Measurements from ENCODE around the gene PARD3. TPM values are rescaled to one million over a fixed set of nuclear protein-coding genes. Genes with fewer than 3 reads are reported as not detected.

The PARD3 gene
- total and polyA plus RNA-seq, 10 of the 15 experiments (the other 5 are each of a cell fraction or from before 2014, with no cell fraction given) = 2.6 to 43.1 (median 13.9) TPM

- Histone ChIP-seq H4K20me1 (ENCODE audit: control insufficient read depth, insufficient read depth) (no peaks in the 10 kb centered on the region), H3K4me1 (ENCODE audit: control insufficient read depth, insufficient read depth, low read length) (no peaks in the 10 kb centered on the region), H3K4me2 (ENCODE audit: control insufficient read depth, insufficient read depth) (no peak overlapping the region), H2AFZ (ENCODE audit: control insufficient read depth, low read depth, low read length) (no peak overlapping the region), H3K9ac (ENCODE audit: control insufficient read depth, insufficient read depth, low read length) (no peak overlapping the region), H3K36me3 (ENCODE audit: control insufficient read depth in 2 of 2, insufficient read depth in 2 of 2, low read length in 1 of 2) (no peaks in the 10 kb centered on the region), H3K79me2 (ENCODE audit: control insufficient read depth, insufficient read depth, low read length) (no peaks in the 10 kb centered on the region), H3K4me3 (no peak overlapping the region), H3K27me3 (replicated peaks in 1 of 2; ENCODE audit: control insufficient read depth in 2 of 2, insufficient read depth in 2 of 2, low read length in 1 of 2) (no peaks in the 10 kb centered on the region), H3K9me3 (replicated peaks; ENCODE audit: control insufficient read depth, insufficient read depth, low read length) (no peaks in the 10 kb centered on the region), H3K27ac (ENCODE audit: control insufficient read depth, insufficient read depth) (no peak overlapping the region)
- ChIA-PET RAD21 (ENCODE audit: unreplicated experiment) (interaction anchor here (1.0 to 1.6 kb wide), 2 partner anchors 9 to 11 kb away, joined by 3 read pairs; no protein-coding TSS in a partner anchor), SMC1A (ENCODE audit: uncharacterized antibody, unreplicated experiment) (interaction anchor here (0.6 to 1.3 kb wide), 6 partner anchors 9 to 21 kb away, joined by 3 to 4 read pairs (median 3); no protein-coding TSS in a partner anchor), POLR2A (interaction anchor here (0.6 to 1.2 kb wide), 2 partner anchors 20 to 298 kb away, joined by 3 to 4 read pairs; no protein-coding TSS in a partner anchor), CTCF (interaction anchor here (0.7 to 1.5 kb wide), 3 partner anchors 13 to 184 kb away, joined by 3 to 4 read pairs (median 3); no protein-coding TSS in a partner anchor)
- FAIRE-seq (no peak), DNase-seq (ENCODE audit: low read depth, low spot score) (no peak), ATAC-seq (no peak)
- in situ Hi-C loops (cut with MboI) (no loop called here), intact Hi-C loops (cut with micrococcal nuclease; ENCODE audit: unreplicated experiment) (no loop called here)
- BruUV-seq (replicated peaks) = no TSS peak
- WGBS (ENCODE audit: insufficient coverage, insufficient replicate concordance, low lambda C conversion rate, missing lambda C conversion rate) = 54% methylated on average over 6 of the region's 6 CpGs
- TF ChIP-seq LARP7 (IDR thresholded peaks at IDR 0.05) = no peak
- no peak for TF ChIP-seq SRF (IDR thresholded peaks at IDR 0.05; ENCODE audit: low read depth in 2 of 2, low read length in 2 of 2)
- TF ChIP-seq EP300 (IDR thresholded peaks at IDR 0.05; ENCODE audit: borderline replicate concordance in 1 of 2, control insufficient read depth in 1 of 2, low read depth in 2 of 2, low read length in 2 of 2) = no peak
- TF ChIP-seq NRF1 (conservative IDR thresholded peaks at IDR 0.05; ENCODE audit: low read depth, low read length) = no peak
- no peak for TF ChIP-seq E2F4 (IDR thresholded peaks at IDR 0.05; ENCODE audit: low read depth, low read length)
- TF ChIP-seq MYC (IDR thresholded peaks at IDR 0.05; ENCODE audit: insufficient read depth, insufficient read length, insufficient replicate concordance, low read length, severe bottlenecking) = no peak
- no peak for TF ChIP-seq IKZF2 (IDR thresholded peaks at IDR 0.05)
- TF ChIP-seq KDM1A (IDR thresholded peaks at IDR 0.05; ENCODE audit: borderline replicate concordance) = no peak
- TF ChIP-seq SMARCA5 (IDR thresholded peaks at IDR 0.05) = no peak
- no peak for TF ChIP-seq HDGF (IDR thresholded peaks at IDR 0.05)
- no peak for TF ChIP-seq PML (IDR thresholded peaks at IDR 0.05; ENCODE audit: low read length)
- TF ChIP-seq PRDM15 (CRISPR knock-in tag; IDR thresholded peaks at IDR 0.05) = no peak
- TF ChIP-seq CHD1 (IDR thresholded peaks at IDR 0.05; ENCODE audit: low read depth, low read length) = no peak
- no peak for TF ChIP-seq JUND (IDR thresholded peaks at IDR 0.05; ENCODE audit: low read depth, low read length)
- TF ChIP-seq E4F1 (IDR thresholded peaks at IDR 0.05; ENCODE audit: borderline replicate concordance, partially characterized antibody) = no peak
Measured at GRCh38 chr10:34454590-34455261, 360.4 kb downstream of the PARD3 start.

Measured in GM12878 (cell line).